HL-60/S4 treated with retinoic acid at 250 ng/mL for 4 days and 3 days (cell line): ENCODE data around the gene THAP6.

Source experiments
- in situ Hi-C: fragments of 300-500 bp; cut with MboI; formaldehyde crosslinking; loops from 2 replicates; pipeline ENCODE4 v1.7.0; 2022; ENCODE audit warnings: low sequenced_read_pairs

The THAP6 gene

DNA sequence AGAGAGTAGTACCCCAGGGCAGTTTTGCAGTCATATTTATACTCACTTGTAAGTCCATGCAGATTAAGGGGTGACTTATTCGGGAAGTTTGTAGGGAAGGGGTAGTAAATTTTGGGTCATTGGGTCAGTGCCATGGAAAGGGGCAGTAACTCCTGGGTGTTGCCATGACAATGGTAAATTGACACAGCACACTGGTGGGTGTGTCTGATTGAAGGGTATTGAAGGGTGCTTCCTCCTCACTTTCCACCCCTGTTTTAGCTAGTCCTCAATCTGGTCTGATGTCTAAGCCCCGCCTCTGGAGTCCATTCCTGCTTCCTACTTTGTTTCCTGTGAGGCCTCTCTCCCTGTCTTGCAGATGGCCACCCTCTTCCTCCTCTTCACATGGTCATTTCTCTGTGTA, 53.5 kb downstream of the THAP6 start:
- in situ Hi-C loops = no loop called here
